Neuron (in vitro differentiated cells): ENCODE results near the gene BICRA.
A peak's percentile ranks its signal among the peaks of the same experiment; 100 is the strongest.

ENCODE experiments used
- H2AFZ ChIP-seq: one replicate; pipeline ENCODE4 v1.6.1; 2013; ENCODE audit warnings: low read depth, mild to moderate bottlenecking, inconsistent platforms, low read length, moderate library complexity
- H3K27me3 ChIP-seq: one replicate; pipeline ENCODE4 v1.6.1; 2013; ENCODE audit warnings: low read length; ENCODE audit not compliant: insufficient read depth
- H3K36me3 ChIP-seq: one replicate; pipeline ENCODE4 v1.6.1; 2013; ENCODE audit warnings: low read length; ENCODE audit not compliant: insufficient read depth
- H3K4me1 ChIP-seq: one replicate; pipeline ENCODE4 v1.6.1; 2013; ENCODE audit warnings: low read length; ENCODE audit not compliant: insufficient read depth
- H3K4me3 ChIP-seq: 2 replicates; pipeline ENCODE4 v1.5.1; 2013; ENCODE audit warnings: mild to moderate bottlenecking, low read length, moderate library complexity
- H3K9me3 ChIP-seq: one replicate; pipeline ENCODE4 v1.6.1; 2013; ENCODE audit warnings: low read length

Gene BICRA

DNA sequence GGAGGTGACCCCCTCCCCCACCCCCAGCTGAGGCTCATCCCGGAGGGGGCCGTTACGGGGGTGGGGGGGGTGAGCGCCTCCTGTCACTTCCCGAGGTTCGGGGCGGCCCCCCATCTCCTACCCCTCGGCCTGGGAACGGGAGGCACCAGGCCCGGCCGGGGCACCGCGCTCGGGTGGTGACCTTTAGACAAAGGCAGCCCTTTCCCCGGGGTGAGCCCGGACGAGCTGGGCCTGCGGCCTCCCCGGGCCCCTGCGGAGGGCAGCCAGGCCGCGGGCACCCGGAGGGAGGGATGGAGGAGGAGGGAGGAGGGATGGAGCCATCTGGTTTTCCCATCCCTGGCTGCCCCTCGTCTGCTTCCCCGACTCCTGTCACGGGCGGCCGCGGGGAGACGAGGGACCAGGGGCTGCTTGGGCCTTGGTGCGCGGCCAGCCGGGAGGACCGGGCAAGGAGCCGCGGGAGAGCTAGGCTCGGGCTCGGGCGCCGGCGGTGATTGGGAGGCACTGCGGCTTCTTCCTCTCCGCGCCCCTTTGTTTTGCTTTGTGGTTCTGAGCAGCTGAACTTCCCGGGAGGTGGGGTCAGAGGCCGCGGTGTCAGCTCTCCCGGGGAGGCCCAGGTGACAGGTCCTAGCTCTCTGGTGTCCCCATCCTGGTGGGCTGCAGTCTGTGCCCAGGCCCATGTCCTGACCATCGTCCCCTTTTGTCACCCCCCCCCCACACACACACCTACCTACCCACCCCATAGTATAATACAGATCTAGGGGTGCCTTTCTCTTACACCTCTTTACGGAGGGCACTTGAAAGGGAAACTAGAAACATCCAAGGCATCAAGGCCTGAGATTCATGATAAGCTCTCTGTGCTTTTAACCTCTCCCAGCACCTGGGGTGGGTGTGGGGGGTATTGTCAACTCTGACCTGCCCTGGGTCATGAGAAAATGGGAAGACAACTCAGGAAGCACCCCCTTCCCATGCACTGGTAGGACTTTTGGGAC lies 1.3 kb downstream of the BICRA start:
- Histone ChIP-seq H3K4me3 (peak overlapping the region; percentile 87), H3K36me3 (no peaks in the 10 kb centered on the region), H2AFZ (no peak overlapping the region), H3K27me3 (no peaks in the 10 kb centered on the region), H3K9me3 (peaks cover 2% of the 10 kb centered on the region), H3K4me1 (peaks cover 35% of the 10 kb centered on the region)

- H3K4me3 ChIP-seq = peak overlapping the region; percentile 87
- H3K27me3 ChIP-seq = no peaks in the 10 kb centered on the region
- H3K36me3 ChIP-seq = no peaks in the 10 kb centered on the region
- no peak overlapping the region for H2AFZ ChIP-seq
- peaks cover 35% of the 10 kb centered on the region for H3K4me1 ChIP-seq
- peaks cover 2% of the 10 kb centered on the region for H3K9me3 ChIP-seq
Observed at GRCh38 chr19:47610902-47611301, 2.0 kb downstream of the BICRA start.

GRCh38 chr19:47613165-47614020 lies 4.5 kb downstream of the BICRA start:
- Histone ChIP-seq H3K4me3 (no peak overlapping the region), H3K27me3 (no peaks in the 10 kb centered on the region), H3K36me3 (no peaks in the 10 kb centered on the region), H3K9me3 (no peaks in the 10 kb centered on the region), H3K4me1 (peaks cover 39% of the 10 kb centered on the region), H2AFZ (no peak overlapping the region)

DNA sequence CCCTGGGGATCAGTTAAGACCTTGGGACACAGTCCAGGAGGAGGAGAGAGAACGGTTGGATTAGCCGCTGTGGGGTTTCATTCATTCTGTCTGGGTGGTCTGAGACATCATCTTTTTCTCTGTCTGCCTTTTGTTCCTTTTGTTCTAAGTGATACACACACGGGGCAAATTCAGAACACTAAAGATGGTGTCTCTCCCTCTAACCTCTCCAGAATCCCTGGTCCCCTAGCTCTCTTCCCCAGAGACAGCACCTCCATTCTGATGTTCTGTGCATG lies 5.0 kb downstream of the BICRA start:
- Histone ChIP-seq H3K36me3 (no peaks in the 10 kb centered on the region), H2AFZ (no peak overlapping the region), H3K9me3 (no peaks in the 10 kb centered on the region), H3K27me3 (no peaks in the 10 kb centered on the region), H3K4me1 (peaks cover 43% of the 10 kb centered on the region), H3K4me3 (no peak overlapping the region)

- H3K27me3 ChIP-seq = no peaks in the 10 kb centered on the region
- no peaks in the 10 kb centered on the region for H3K36me3 ChIP-seq
- H3K4me3 ChIP-seq = no peak overlapping the region
- no peak overlapping the region for H2AFZ ChIP-seq
- H3K9me3 ChIP-seq = no peaks in the 10 kb centered on the region
- peaks cover 46% of the 10 kb centered on the region for H3K4me1 ChIP-seq
Observed at GRCh38 chr19:47614559-47614958, 5.6 kb downstream of the BICRA start.

- Histone ChIP-seq H3K27me3 (no peaks in the 10 kb centered on the region), H3K36me3 (no peaks in the 10 kb centered on the region), H3K4me1 (peaks cover 48% of the 10 kb centered on the region), H3K4me3 (no peak overlapping the region), H3K9me3 (no peaks in the 10 kb centered on the region), H2AFZ (no peak overlapping the region)
Observed at GRCh38 chr19:47615230-47615629, 6.3 kb downstream of the BICRA start.

DNA sequence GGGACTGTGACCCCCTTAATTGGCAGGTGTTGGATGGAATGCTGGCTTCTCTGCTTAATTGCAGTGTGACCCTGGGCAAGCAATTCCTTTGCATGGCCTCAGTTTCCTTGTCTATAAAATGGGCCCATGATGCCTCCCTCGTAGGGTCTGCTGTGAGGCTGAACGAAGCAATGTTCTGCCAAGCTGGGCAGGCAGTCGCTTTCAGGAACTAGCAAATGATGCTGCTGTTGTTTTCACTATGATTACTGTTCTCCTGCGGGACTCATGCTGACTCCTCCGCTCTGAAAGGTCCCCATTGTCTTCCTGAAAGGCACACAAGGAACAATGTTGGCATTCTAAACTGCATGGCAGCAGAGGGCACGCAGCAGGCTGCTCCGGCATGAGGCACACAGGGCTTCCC lies 6.8 kb downstream of the BICRA start:
- H3K4me3 ChIP-seq = no peak overlapping the region
- H3K4me1 ChIP-seq = peaks cover 43% of the 10 kb centered on the region
- H3K9me3 ChIP-seq = no peaks in the 10 kb centered on the region
- peaks cover under 1% of the 10 kb centered on the region for H3K36me3 ChIP-seq
- H2AFZ ChIP-seq = no peak overlapping the region
- no peaks in the 10 kb centered on the region for H3K27me3 ChIP-seq

GRCh38 chr19:47618771-47619170 lies 9.8 kb downstream of the BICRA start:
- Histone ChIP-seq H3K4me3 (no peak overlapping the region), H3K36me3 (peaks cover 6% of the 10 kb centered on the region), H2AFZ (no peak overlapping the region), H3K4me1 (peaks cover 21% of the 10 kb centered on the region), H3K27me3 (no peaks in the 10 kb centered on the region), H3K9me3 (no peaks in the 10 kb centered on the region)

- Histone ChIP-seq H3K27me3 (no peaks in the 10 kb centered on the region), H2AFZ (no peak overlapping the region), H3K4me1 (peaks cover 17% of the 10 kb centered on the region), H3K36me3 (peaks cover 6% of the 10 kb centered on the region), H3K4me3 (no peak overlapping the region), H3K9me3 (no peaks in the 10 kb centered on the region)
Observed at GRCh38 chr19:47619763-47620162, 10.8 kb downstream of the BICRA start.

DNA sequence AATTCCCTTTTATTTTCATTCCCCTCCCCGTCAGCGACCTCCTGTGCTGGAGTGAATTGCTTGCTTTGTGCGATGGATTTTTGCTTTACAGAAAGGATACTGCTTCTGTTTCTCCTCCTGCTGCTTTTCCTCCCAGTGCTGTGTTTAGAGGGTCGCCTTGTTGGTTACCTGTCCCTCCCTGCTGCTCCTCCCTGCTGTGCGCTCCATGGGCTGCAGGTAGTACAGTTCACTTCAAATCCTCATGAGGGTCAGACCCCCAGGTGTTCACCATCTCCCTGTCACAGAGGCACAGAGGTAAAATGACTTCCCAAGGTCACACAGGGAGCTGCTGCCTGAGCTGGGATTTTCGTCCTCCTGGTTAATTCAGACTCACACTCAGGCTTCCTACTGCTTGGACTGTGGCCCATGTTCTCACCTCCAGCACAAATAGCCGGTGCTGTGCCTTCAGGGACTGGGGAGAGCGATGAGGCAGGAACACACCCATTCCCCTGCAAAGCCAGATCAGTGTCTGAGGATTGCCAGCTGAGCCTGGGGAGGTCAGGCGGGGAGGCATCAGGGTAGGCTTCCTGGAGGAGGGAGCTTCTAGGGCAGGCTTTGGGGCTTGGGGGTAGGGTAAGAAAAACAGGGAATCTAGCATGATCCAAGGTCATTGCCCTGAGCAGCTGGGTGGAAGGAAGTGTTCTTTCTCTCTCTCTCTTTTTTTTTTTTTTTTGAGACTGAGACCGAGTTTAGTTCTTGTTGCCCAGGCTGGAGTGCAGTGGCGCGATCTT lies 14.4 kb downstream of the BICRA start:
- no peaks in the 10 kb centered on the region for H3K9me3 ChIP-seq

DNA sequence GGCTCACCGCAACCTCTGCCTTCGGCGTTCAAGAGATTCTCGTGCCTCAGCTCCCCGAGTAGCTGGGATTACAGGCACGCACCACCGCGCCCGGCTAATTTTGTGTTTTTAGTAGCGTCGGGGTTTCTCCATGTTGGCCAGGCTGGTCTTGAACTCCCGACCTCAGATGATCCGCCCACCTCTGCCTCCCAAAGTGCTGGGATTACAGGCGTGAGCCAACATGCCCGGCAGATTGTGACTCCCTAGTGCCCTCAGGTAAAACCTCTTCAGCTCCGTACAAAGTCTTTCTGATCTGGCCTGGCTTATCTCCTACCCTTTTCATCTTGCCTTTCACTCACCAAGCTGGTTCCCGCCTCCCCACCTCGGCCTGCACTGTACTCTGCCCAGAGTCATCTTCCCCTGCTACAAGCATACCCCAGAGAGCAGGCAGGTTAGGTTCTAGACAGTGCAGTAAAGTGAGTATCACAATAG lies 15.0 kb downstream of the BICRA start:
- Histone ChIP-seq H3K27me3 (no peaks in the 10 kb centered on the region), H3K9me3 (no peaks in the 10 kb centered on the region), H3K36me3 (peaks cover 6% of the 10 kb centered on the region), H3K4me1 (peaks cover 6% of the 10 kb centered on the region), H3K4me3 (no peak overlapping the region), H2AFZ (no peak overlapping the region)

More for the DNA sequence above, 14.4 kb downstream of the BICRA start:
- Histone ChIP-seq H3K27me3 (no peaks in the 10 kb centered on the region), H2AFZ (no peak overlapping the region), H3K4me3 (no peak overlapping the region), H3K36me3 (peaks cover 6% of the 10 kb centered on the region), H3K4me1 (peaks cover 11% of the 10 kb centered on the region)

DNA sequence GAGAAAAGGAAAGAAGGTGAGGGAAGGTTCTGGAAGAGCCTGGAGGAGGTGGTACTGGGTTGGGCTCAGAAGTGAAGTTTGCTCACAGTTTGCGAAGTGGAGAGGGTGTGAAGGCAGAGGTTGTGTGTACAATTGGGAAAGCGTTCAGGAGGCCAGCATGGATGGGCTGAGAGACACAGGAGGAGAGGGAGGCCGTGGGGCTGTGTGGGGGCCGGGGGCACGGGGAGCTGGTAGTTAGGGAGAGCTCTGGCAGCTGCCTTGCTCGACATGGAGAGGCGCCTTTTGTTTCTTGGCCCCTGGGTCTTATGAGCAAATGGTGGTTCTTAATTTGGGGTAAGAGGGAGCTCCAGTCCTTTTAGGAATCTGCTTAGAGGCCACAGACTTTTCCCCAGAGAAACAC lies 16.7 kb downstream of the BICRA start:
- Histone ChIP-seq H3K9me3 (peaks cover 5% of the 10 kb centered on the region), H2AFZ (no peak overlapping the region)

More for the DNA sequence above, 16.7 kb downstream of the BICRA start:
- Histone ChIP-seq H3K27me3 (no peaks in the 10 kb centered on the region), H3K36me3 (peaks cover 9% of the 10 kb centered on the region), H3K4me1 (no peaks in the 10 kb centered on the region), H3K4me3 (no peak overlapping the region)
